ENCODE measurements around the gene IFI27L1. TPM values are rescaled to one million over a fixed set of nuclear protein-coding genes. Genes with fewer than 3 reads are reported as not detected.
A peak's percentile ranks its signal among the peaks of the same experiment; 100 is the strongest.

IFI27L1 gene
- polyA plus RNA-seq, 1 donor (not counting 4 experiments of a cell fraction or from before 2014, with no cell fraction given): 17.4 TPM

- Histone ChIP-seq H3K9ac (ENCODE audit: control insufficient read depth, extremely low read depth, insufficient read depth, low read length) (no peak overlapping the region), H3K27ac (ENCODE audit: control insufficient read depth, insufficient read depth, low read length) (no peak overlapping the region), H3K4me2 (ENCODE audit: control insufficient read depth, extremely low read depth, insufficient read depth, low read depth, low read length) (peak overlapping the region; percentile 42), H3K4me1 (ENCODE audit: control insufficient read depth, extremely low read depth, insufficient read depth, low read length) (peaks cover 17% of the 10 kb centered on the region), H3K27me3 (ENCODE audit: control insufficient read depth, extremely low read depth, insufficient read depth, low read length) (peaks cover 4% of the 10 kb centered on the region), H3K9me3 (ENCODE audit: control insufficient read depth, low read depth, low read length) (no peaks in the 10 kb centered on the region), H3K36me3 (ENCODE audit: control insufficient read depth in 2 of 2, extremely low read depth in 1 of 2, insufficient read depth in 2 of 2, low read length in 2 of 2) (no peaks in the 10 kb centered on the region), H3K9me1 (ENCODE audit: control insufficient read depth, extremely low read depth, insufficient read depth, low read length) (no peaks in the 10 kb centered on the region), H3K4me3 (ENCODE audit: control insufficient read depth in 2 of 3, extremely low read depth in 1 of 3, insufficient read depth in 2 of 3, low read depth in 1 of 3, low read length in 3 of 3) (peak overlapping the region in 2 of 3 experiments; percentile 60 to 71), H3K79me2 (ENCODE audit: control insufficient read depth, insufficient read depth, low read length) (peaks cover 12% of the 10 kb centered on the region), H4K20me1 (ENCODE audit: control insufficient read depth, extremely low read depth, insufficient read depth, low read length) (no peaks in the 10 kb centered on the region), H2AFZ (ENCODE audit: control insufficient read depth, low read length) (no peak overlapping the region)
- TF ChIP-seq EZH2 (IDR thresholded peaks at IDR 0.05; ENCODE audit: low read length): no peak
- no peak for TF ChIP-seq CTCF (optimal IDR thresholded peaks at IDR 0.05 in 1 of 3, IDR thresholded peaks at IDR 0.05 in 1 of 3, conservative IDR thresholded peaks at IDR 0.05 in 1 of 3; ENCODE audit: extremely low read depth in 1 of 3, insufficient read depth in 2 of 3, low read length in 3 of 3)
- DNase-seq (ENCODE audit: low read depth, low spot score) (no peak), FAIRE-seq (no peak)
- dilution Hi-C loops (cut with MboI; ENCODE audit: extremely low pct_ligation_motif_present, low sequenced_read_pairs): no loop called here
These were observed 31.5 kb downstream of the IFI27L1 start for GRCh38 chr14:94112513-94113063.

- no peaks in the 10 kb centered on the region for H3K9me3 ChIP-seq (ENCODE audit: control insufficient read depth, low read depth, low read length)
- TF ChIP-seq EZH2 (IDR thresholded peaks at IDR 0.05; ENCODE audit: low read length) (no peak), CTCF (optimal IDR thresholded peaks at IDR 0.05 in 1 of 3, IDR thresholded peaks at IDR 0.05 in 1 of 3, conservative IDR thresholded peaks at IDR 0.05 in 1 of 3; ENCODE audit: extremely low read depth in 1 of 3, insufficient read depth in 2 of 3, low read length in 3 of 3) (no peak)
- peaks cover 12% of the 10 kb centered on the region for H3K79me2 ChIP-seq (ENCODE audit: control insufficient read depth, insufficient read depth, low read length)
- peaks cover 17% of the 10 kb centered on the region for H3K4me1 ChIP-seq (ENCODE audit: control insufficient read depth, extremely low read depth, insufficient read depth, low read length)
- H3K4me2 ChIP-seq (ENCODE audit: control insufficient read depth, extremely low read depth, insufficient read depth, low read depth, low read length): peak overlapping the region; percentile 42
- dilution Hi-C loops (cut with MboI; ENCODE audit: extremely low pct_ligation_motif_present, low sequenced_read_pairs): no loop called here
- H3K4me3 ChIP-seq (ENCODE audit: control insufficient read depth in 2 of 3, extremely low read depth in 1 of 3, insufficient read depth in 2 of 3, low read depth in 1 of 3, low read length in 3 of 3): peak overlapping the region in 1 of 3 experiments; percentile 60
- peaks cover 8% of the 10 kb centered on the region for H3K27me3 ChIP-seq (ENCODE audit: control insufficient read depth, extremely low read depth, insufficient read depth, low read length)
- H2AFZ ChIP-seq (ENCODE audit: control insufficient read depth, low read length): no peak overlapping the region
- DNase-seq (ENCODE audit: low read depth, low spot score): no peak
- FAIRE-seq: no peak
- H3K9ac ChIP-seq (ENCODE audit: control insufficient read depth, extremely low read depth, insufficient read depth, low read length): no peak overlapping the region
- H3K27ac ChIP-seq (ENCODE audit: control insufficient read depth, insufficient read depth, low read length): no peak overlapping the region
- H3K36me3 ChIP-seq (ENCODE audit: control insufficient read depth in 2 of 2, extremely low read depth in 1 of 2, insufficient read depth in 2 of 2, low read length in 2 of 2): no peaks in the 10 kb centered on the region
- no peaks in the 10 kb centered on the region for H4K20me1 ChIP-seq (ENCODE audit: control insufficient read depth, extremely low read depth, insufficient read depth, low read length)
- no peaks in the 10 kb centered on the region for H3K9me1 ChIP-seq (ENCODE audit: control insufficient read depth, extremely low read depth, insufficient read depth, low read length)
These were observed 32.0 kb downstream of the IFI27L1 start for GRCh38 chr14:94113073-94113472.

Measured in keratinocyte (primary cell).